GM18909 (cell line): Measurements from ENCODE around the gene ABL1.

Experiments used
- ATAC-seq: cut with Tn5 transposase; IDR thresholded peaks from one replicate; pipeline ENCODE4 v1.9.1; 2021; ENCODE audit warnings: mild to moderate bottlenecking; ENCODE audit not compliant: unreplicated experiment, poor library complexity

ABL1 gene

GRCh38 chr9:130869250-130869649 is 34.2 kb downstream of the ABL1 start:
- no peak for ATAC-seq

- ATAC-seq: no peak
Observed at GRCh38 chr9:130870491-130871381, 35.7 kb downstream of the ABL1 start.

GRCh38 chr9:130871395-130872062 is 36.5 kb downstream of the ABL1 start:
- ATAC-seq: no peak

GRCh38 chr9:130872093-130872492 is 37.0 kb downstream of the ABL1 start:
- no peak for ATAC-seq

- ATAC-seq: no peak
Observed at GRCh38 chr9:130872508-130872907, 37.5 kb downstream of the ABL1 start.

- ATAC-seq: no peak
Observed at GRCh38 chr9:130872912-130873503, 38.0 kb downstream of the ABL1 start.

- ATAC-seq: no peak
Observed at GRCh38 chr9:130873966-130874365, 38.9 kb downstream of the ABL1 start.

- ATAC-seq: no peak
Observed at GRCh38 chr9:130874783-130875182, 39.7 kb downstream of the ABL1 start.

GRCh38 chr9:130877300-130877699 is 42.2 kb downstream of the ABL1 start:
- no peak for ATAC-seq

- no peak for ATAC-seq
Observed at GRCh38 chr9:130878295-130878694, 43.2 kb downstream of the ABL1 start.

GRCh38 chr9:130879863-130880411 is 44.9 kb downstream of the ABL1 start:
- ATAC-seq: no peak

- no peak for ATAC-seq
Observed at GRCh38 chr9:130880599-130881220, 45.7 kb downstream of the ABL1 start.

- no peak for ATAC-seq
Observed at GRCh38 chr9:130881516-130881915, 46.5 kb downstream of the ABL1 start.

- no peak for ATAC-seq
Observed at GRCh38 chr9:130882696-130883225, 47.7 kb downstream of the ABL1 start.

GRCh38 chr9:130883479-130883878 is 48.4 kb downstream of the ABL1 start:
- ATAC-seq: no peak

GRCh38 chr9:130884111-130884531 is 49.1 kb downstream of the ABL1 start:
- no peak for ATAC-seq

GRCh38 chr9:130884542-130885483 is 49.8 kb downstream of the ABL1 start:
- ATAC-seq: no peak

GRCh38 chr9:130885484-130886375 is 50.7 kb downstream of the ABL1 start:
- no peak for ATAC-seq
